NCI-H2081 (cell line): ENCODE measurements around the gene LARGE2.

ENCODE experiments used
- DNase-seq, 2 experiments: peaks; one replicate each; lab custom pipeline; 2025; lab: John Stamatoyannopoulos, UW

LARGE2 gene

DNA sequence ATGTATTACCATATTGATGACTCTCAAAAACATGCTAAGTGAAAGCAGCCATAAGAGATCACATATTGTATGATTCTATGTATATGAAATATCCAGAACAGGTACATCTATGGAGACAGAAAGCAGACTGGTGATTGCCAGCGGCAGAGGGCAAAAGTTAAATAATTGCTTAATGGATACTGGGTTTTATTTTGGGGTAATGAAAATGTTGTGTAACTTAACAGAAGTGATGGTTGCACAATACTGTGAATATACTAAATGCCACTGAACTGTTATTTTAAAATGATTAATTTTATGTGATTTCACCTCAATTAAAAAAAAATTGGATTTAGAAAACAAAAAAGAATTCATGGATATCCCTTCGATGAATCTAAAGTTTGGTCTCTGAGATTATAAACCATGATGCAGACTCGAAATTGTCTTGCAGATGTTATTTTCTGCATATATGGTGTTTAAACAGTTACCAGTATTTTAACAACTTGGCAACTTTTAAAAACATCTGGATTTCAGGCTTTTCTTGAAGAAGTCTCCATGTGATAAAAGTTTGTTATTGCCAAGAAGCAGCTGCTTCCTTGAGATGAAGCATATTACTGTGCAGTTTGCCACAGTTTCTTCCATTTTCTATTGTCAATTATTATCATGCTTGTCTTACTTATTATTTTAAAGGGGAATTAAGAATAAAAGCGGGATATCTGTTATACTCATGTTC, 38.1 kb downstream of the LARGE2 start:
- DNase-seq: no peak

DNA sequence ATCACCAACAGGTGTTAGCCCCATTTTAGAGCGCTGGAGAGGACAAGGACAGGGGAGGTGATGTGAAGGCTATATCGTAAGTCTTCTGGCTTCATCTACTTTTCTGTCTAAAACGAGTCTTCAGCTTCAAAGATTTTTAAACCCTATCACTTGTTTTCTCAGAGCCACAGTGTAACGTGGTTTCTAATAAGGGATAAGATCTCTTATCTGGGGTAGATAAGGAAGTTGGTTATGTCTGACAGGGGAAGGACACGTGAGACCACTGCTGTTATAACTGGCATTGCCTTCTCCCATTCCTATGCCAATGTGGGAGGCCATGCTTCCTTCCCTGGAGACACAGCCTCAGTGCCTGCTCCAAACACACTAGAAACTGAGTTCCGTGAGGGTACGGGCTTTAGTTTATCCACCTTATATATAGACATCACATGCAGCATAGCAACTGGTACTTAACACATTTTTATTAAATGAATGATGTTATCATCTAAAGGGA, 39.3 kb downstream of the LARGE2 start:
- DNase-seq: no peak

DNA sequence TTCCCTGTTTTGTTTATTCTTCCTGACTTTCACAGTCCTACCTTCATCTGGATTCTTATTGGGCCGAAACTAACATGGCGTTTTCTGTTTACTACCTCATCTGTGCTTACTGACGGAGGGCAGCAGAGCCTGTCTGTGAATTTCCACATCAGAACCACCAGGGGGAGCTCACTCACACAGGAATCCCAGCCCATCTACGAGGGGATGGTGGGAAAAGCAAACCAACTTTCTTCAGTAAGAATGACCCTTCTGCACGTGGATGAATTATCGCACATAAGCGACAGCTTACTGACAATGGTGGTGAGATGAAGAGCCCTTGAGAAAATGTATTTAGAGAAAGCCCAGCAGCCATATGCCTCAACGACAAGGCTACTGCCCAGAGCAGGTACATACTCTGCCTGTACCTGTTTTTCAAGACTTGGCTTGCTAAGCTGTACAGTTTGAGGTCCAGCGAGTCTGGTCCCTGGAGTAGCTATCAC, 42.5 kb downstream of the LARGE2 start:
- peak; percentile 80 to 81 for DNase-seq

DNA sequence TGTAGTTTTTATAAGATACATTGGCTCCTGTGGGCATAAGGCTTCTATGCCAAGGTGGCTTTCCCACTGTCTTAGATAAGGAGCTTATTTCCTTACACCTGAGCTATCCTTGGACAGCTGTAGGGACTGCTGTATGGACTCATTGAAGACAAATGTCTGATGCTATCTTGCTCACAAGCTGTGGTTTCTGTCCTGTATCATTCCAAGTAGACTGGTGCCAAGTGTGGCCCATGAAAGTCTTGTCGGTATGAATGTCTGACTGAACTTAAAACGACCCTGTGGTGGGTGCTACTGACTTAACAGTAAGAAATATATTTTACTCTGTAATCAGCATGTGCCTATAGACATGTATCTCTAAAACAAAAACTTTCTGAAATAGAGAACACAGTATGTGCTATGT, 45.0 kb downstream of the LARGE2 start:
- DNase-seq: no peak

DNA sequence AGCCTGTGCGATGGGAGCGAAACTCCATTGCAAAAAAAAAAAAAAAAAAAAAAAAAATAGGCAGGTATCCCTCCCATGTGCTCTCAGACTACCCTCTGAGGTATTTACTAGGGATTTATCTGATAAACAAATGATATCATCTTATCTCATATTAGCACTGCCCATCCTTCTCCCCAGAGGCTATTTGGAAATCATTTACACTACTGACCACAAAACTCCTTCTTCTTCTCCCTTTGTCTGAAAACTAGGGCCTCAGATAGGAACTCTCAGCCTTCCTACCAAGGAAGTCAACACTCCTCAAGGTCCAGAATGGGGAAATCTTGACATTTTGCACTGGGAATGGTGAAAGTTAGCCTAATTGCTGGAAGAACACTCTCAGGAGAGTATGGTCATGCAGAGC, 46.4 kb downstream of the LARGE2 start:
- no peak for DNase-seq

DNA sequence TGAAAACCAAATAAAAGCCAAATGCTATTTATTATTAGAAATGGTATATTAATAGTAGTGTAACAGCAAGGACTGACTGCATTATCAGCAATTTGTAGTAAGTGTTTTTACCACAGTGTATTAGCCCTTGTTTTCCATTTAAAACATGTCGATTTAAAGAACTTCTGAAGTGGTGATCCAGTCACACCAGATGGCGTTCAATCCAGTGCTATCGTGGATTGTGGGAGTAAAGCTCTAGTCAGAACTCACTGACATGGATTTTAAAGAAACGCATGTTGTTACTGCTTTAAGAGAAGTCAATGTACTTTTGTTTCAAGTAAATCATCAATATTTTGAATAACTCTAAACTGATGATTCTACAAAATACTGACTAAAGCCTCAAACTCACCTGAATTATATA, 51.1 kb downstream of the LARGE2 start:
- DNase-seq: no peak

DNA sequence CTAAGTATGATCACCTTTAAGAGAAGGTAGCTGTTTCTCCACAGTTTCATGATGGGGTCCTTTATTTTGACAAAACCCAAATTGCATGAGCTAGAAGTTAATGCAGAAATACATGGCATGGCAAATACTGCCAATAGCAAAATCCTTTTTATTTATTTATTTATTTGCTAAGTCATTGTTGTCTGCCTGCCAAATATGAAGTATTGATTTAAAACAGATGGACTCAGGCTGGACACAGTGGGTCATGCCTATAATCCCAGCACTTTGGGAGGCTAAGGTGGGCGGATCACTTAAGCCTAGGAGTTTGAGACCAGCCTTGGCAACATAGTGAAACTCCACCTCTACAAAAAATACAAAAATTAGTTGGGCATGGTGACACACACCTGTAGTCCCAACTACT, 52.4 kb downstream of the LARGE2 start:
- DNase-seq: no peak
